ENCODE data around the gene SERBP1. TPM values are rescaled to one million over a fixed set of nuclear protein-coding genes. Genes with fewer than 3 reads are reported as not detected.
"Not testable (repeated sequence)": the region's sequence is repeated elsewhere in the genome, so short reads cannot be mapped to it uniquely, and the experiment has no call there.

Gene SERBP1
- total RNA-seq, 6 experiments from 2014 or later, result 192 to 263 (median 242) TPM

- Mint-ChIP-seq H3K9me3 (no peaks in the 10 kb centered on the region), H3K27ac (no peak overlapping the region), H3K4me1 (ENCODE audit: low read depth) (peaks cover 23% of the 10 kb centered on the region), H3K27me3 (ENCODE audit: insufficient read depth) (no peaks in the 10 kb centered on the region), H3K36me3 (ENCODE audit: low read depth) (peaks cover 23% of the 10 kb centered on the region), H3K4me3 (no peak overlapping the region)
- TF ChIP-seq CTCF (IDR thresholded peaks at IDR 0.05), result no peak
- no peak for DNase-seq
These were observed 22.7 kb downstream of the SERBP1 start for GRCh38 chr1:67407498-67407897.

GRCh38 chr1:67405473-67406245, 24.5 kb downstream of the SERBP1 start:
- Mint-ChIP-seq H3K36me3 (ENCODE audit: low read depth) (peaks cover 23% of the 10 kb centered on the region), H3K4me3 (no peak overlapping the region), H3K27ac (0 out of 2 replicates have a peak overlapping the region, but pooled peaks have one; percentile 26), H3K4me1 (ENCODE audit: low read depth) (peaks cover 27% of the 10 kb centered on the region), H3K27me3 (ENCODE audit: insufficient read depth) (no peaks in the 10 kb centered on the region), H3K9me3 (no peaks in the 10 kb centered on the region)
- no peak for DNase-seq
- no peak for TF ChIP-seq CTCF (IDR thresholded peaks at IDR 0.05)

- no peak overlapping the region for H3K4me3 Mint-ChIP-seq
- peaks cover 36% of the 10 kb centered on the region for H3K4me1 Mint-ChIP-seq (ENCODE audit: low read depth)
- H3K27ac Mint-ChIP-seq, result peak overlapping the region; percentile 56
- H3K27me3 Mint-ChIP-seq (ENCODE audit: insufficient read depth), result peaks cover 2% of the 10 kb centered on the region; the same call in 1 of the 2 replicates
- no peaks in the 10 kb centered on the region for H3K9me3 Mint-ChIP-seq
- peak; percentile 32 for DNase-seq
- H3K36me3 Mint-ChIP-seq (ENCODE audit: low read depth), result peaks cover 15% of the 10 kb centered on the region
- TF ChIP-seq CTCF (IDR thresholded peaks at IDR 0.05), result no peak
These were observed 26.0 kb downstream of the SERBP1 start for GRCh38 chr1:67404212-67404620.

- Mint-ChIP-seq H3K36me3 (ENCODE audit: low read depth) (peaks cover 31% of the 10 kb centered on the region), H3K9me3 (no peaks in the 10 kb centered on the region), H3K27me3 (ENCODE audit: insufficient read depth) (peaks cover 3% of the 10 kb centered on the region; the same call in 1 of the 2 replicates), H3K27ac (no peak overlapping the region), H3K4me3 (no peak overlapping the region), H3K4me1 (ENCODE audit: low read depth) (peaks cover 36% of the 10 kb centered on the region)
- TF ChIP-seq CTCF (IDR thresholded peaks at IDR 0.05), result no peak
- DNase-seq, result no peak
These were observed 28.8 kb downstream of the SERBP1 start for GRCh38 chr1:67401443-67401842.

- not testable (repeated sequence) for H3K9me3 Mint-ChIP-seq; H3K27me3 Mint-ChIP-seq (ENCODE audit: insufficient read depth); H3K4me3 Mint-ChIP-seq; H3K27ac Mint-ChIP-seq
- Mint-ChIP-seq H3K36me3 (ENCODE audit: low read depth) (peaks cover 36% of the 10 kb centered on the region), H3K4me1 (ENCODE audit: low read depth) (peaks cover 26% of the 10 kb centered on the region)
- peak; percentile 52 for DNase-seq
These were observed 30.0 kb downstream of the SERBP1 start for GRCh38 chr1:67400029-67400786.
